GM12874 (cell line): ENCODE results near the gene FKBP11.

ENCODE experiments used
- TF ChIP-seq, protein P1 (sequence below): IDR thresholded peaks from 2 replicates; pipeline ENCODE4 v1.5.1; 2011; ENCODE audit warnings: low read depth, mild to moderate bottlenecking, control low read depth, low read length, moderate library complexity; ENCODE audit not compliant: insufficient read depth

FKBP11 gene

GRCh38 chr12:48924617-48925303 is 532 bp downstream of the FKBP11 start:
- TF ChIP-seq, protein P1, sequence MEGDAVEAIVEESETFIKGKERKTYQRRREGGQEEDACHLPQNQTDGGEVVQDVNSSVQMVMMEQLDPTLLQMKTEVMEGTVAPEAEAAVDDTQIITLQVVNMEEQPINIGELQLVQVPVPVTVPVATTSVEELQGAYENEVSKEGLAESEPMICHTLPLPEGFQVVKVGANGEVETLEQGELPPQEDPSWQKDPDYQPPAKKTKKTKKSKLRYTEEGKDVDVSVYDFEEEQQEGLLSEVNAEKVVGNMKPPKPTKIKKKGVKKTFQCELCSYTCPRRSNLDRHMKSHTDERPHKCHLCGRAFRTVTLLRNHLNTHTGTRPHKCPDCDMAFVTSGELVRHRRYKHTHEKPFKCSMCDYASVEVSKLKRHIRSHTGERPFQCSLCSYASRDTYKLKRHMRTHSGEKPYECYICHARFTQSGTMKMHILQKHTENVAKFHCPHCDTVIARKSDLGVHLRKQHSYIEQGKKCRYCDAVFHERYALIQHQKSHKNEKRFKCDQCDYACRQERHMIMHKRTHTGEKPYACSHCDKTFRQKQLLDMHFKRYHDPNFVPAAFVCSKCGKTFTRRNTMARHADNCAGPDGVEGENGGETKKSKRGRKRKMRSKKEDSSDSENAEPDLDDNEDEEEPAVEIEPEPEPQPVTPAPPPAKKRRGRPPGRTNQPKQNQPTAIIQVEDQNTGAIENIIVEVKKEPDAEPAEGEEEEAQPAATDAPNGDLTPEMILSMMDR, result peak; percentile 92

DNA sequence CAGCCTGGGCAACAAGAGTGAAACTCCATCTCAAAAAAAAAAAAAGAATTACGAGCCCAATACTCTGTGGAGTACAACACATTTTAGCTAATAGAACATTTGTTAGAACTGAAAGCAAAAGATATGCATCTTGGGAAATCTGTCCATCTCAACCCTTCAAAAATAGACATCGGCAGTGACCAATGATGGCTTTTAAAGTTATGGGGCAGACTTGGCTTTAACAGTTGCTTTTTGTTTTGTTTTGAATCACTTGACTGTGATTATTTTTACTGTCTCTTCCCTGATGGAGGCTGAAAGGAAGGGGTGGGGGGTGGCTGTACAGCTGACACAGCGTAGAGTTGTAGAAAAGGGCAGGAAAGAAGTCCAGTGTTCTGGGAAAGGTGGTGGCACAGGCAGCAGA is 2.2 kb downstream of the FKBP11 start:
- TF ChIP-seq, protein P1, result no peak

DNA sequence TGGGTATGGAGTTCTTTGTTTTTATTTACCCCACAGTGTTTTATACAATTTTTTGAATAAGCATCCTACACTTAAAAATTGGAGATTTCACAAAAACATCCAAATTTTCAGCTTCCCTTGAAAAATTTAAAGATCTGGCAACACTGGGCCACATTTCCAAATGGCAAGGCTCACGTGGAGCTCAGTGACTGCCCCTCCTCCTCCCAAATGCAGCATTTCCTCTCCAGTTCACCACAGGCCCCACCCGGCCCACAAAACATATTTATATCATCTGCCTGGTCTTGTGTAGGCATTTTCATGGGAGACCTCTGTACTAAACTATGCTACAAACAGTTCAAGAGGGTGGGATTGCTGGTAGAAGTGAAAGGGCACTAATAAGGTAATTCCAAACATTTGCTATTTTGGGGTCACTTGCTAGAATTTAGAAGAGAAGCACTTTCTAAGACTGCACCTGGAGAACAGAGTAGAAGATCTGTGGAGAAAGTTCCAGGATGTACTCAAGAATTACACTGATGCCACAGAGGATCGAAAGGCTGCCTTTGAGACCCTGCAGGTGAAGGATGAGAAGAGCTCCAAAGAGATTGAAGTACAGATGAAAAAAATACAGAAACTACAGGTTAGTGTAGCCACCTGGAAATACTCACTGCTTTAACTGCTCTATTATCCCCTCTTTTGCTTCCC is 7.3 kb downstream of the FKBP11 start:
- TF ChIP-seq, protein P1, result no peak

DNA sequence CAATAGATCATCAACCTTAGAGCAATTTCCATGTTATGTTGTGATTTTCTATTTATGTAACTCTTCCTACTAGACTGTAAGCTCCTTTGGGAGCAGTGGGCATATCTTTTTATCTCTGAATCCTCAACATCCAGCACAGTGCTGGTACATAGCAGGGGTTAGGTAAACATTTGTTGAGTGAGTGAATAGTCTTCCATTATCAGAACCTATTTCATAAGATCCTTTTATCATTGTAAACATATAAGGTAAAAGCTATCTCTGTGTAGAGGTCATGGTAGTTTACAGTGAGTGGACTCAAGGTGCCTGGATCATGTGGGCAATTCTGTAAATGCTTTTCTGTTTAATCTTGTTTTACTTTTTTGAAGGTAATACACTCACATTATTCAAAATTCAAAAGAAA is 15.1 kb downstream of the FKBP11 start:
- TF ChIP-seq, protein P1, result no peak

GRCh38 chr12:48907245-48907644 is 18.0 kb downstream of the FKBP11 start:
- TF ChIP-seq, protein P1, result no peak

DNA sequence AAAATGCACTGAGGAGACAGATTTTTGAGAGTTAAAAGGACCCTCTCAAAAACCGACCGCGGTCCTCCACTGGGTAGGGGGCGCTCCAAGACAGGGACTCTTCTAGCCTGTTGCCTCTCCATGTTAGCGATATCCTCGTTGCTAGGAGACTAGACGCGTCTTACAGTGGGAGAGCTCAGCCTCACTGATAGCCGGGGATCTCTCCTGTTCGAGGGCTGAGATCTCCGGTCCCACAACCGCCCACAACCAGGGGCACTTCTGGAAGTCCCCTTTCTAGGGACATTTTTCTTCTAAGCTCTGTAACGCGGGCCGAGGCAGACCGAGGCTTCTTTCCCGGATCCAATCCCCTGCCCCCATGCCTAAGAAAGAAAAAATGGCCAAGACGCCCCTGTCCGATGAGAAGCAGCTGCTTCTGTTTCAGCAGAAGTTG is 21.3 kb downstream of the FKBP11 start:
- TF ChIP-seq, protein P1, result peak; percentile 76

GRCh38 chr12:48903363-48903981 is 21.8 kb downstream of the FKBP11 start:
- TF ChIP-seq, protein P1, result no peak
